ENCODE results near the gene KRTAP4-16.
"Not testable (repeated sequence)": the region's sequence is repeated elsewhere in the genome, so short reads cannot be mapped to it uniquely, and the experiment has no call there.

KRTAP4-16 gene

GRCh38 chr17:41064301-41064700 is 37.7 kb downstream of the KRTAP4-16 start:
- Histone ChIP-seq H3K9me3 (ENCODE audit: low read depth, low read length) (no peaks in the 10 kb centered on the region), H3K27ac (no peak overlapping the region), H3K9ac (ENCODE audit: insufficient read length) (no peak overlapping the region), H3K4me3 (no peak overlapping the region), H3K36me3 (ENCODE audit: insufficient read depth, low read length) (no peaks in the 10 kb centered on the region)
- no peak for DNase-seq (ENCODE audit: low read depth, low spot score)
- TF ChIP-seq FOXP2 (optimal IDR thresholded peaks at IDR 0.05; ENCODE audit: control extremely low read depth, extremely low read length, insufficient read depth) (no peak), POLR2AphosphoS5 (IDR thresholded peaks at IDR 0.05; ENCODE audit: borderline replicate concordance, low read depth, low read length) (no peak), EZH2 (IDR thresholded peaks at IDR 0.05) (no peak)

GRCh38 chr17:41063449-41063848 is 38.6 kb downstream of the KRTAP4-16 start:
- Histone ChIP-seq H3K4me3 (no peak overlapping the region), H3K9ac (ENCODE audit: insufficient read length) (no peak overlapping the region), H3K9me3 (ENCODE audit: low read depth, low read length) (no peaks in the 10 kb centered on the region), H3K27ac (no peak overlapping the region), H3K36me3 (ENCODE audit: insufficient read depth, low read length) (no peaks in the 10 kb centered on the region)
- no peak for TF ChIP-seq EZH2 (IDR thresholded peaks at IDR 0.05)
- TF ChIP-seq POLR2AphosphoS5 (IDR thresholded peaks at IDR 0.05; ENCODE audit: borderline replicate concordance, low read depth, low read length): no peak
- no peak for TF ChIP-seq FOXP2 (optimal IDR thresholded peaks at IDR 0.05; ENCODE audit: control extremely low read depth, extremely low read length, insufficient read depth)
- no peak for DNase-seq (ENCODE audit: low read depth, low spot score)

GRCh38 chr17:41061964-41062363 is 40.0 kb downstream of the KRTAP4-16 start:
- Histone ChIP-seq H3K4me3 (no peak overlapping the region), H3K9ac (ENCODE audit: insufficient read length) (no peak overlapping the region), H3K9me3 (ENCODE audit: low read depth, low read length) (no peaks in the 10 kb centered on the region), H3K36me3 (ENCODE audit: insufficient read depth, low read length) (no peaks in the 10 kb centered on the region), H3K27ac (peak overlapping the region; percentile 56; the same call in 1 of the 2 replicates)
- TF ChIP-seq FOXP2 (optimal IDR thresholded peaks at IDR 0.05; ENCODE audit: control extremely low read depth, extremely low read length, insufficient read depth) (no peak), EZH2 (IDR thresholded peaks at IDR 0.05) (no peak)
- DNase-seq (ENCODE audit: low read depth, low spot score): no peak

GRCh38 chr17:41060052-41060604 is 41.9 kb downstream of the KRTAP4-16 start, which contains the start of gene KRTAP2-3:
KRTAP2-3 (minus strand) TSS chr17:41060114; CDS start chr17:41060050, 64 bp downstream.
- no peak for DNase-seq (ENCODE audit: low read depth, low spot score)
- Histone ChIP-seq H3K36me3 (ENCODE audit: insufficient read depth, low read length) (no peaks in the 10 kb centered on the region), H3K4me3 (no peak within 1 kb of the TSS), H3K9ac (ENCODE audit: insufficient read length) (peak within 1 kb of the TSS; percentile 25), H3K9me3 (ENCODE audit: low read depth, low read length) (no peaks in the 10 kb centered on the region), H3K27ac (no peak within 1 kb of the TSS)
- TF ChIP-seq FOXP2 (optimal IDR thresholded peaks at IDR 0.05; ENCODE audit: control extremely low read depth, extremely low read length, insufficient read depth) (no peak), POLR2AphosphoS5 (IDR thresholded peaks at IDR 0.05; ENCODE audit: borderline replicate concordance, low read depth, low read length) (no peak), EZH2 (IDR thresholded peaks at IDR 0.05) (no peak)

GRCh38 chr17:41059276-41060051 is 42.5 kb downstream of the KRTAP4-16 start:
- H3K9ac ChIP-seq (ENCODE audit: insufficient read length): peak overlapping the region; percentile 25

DNA sequence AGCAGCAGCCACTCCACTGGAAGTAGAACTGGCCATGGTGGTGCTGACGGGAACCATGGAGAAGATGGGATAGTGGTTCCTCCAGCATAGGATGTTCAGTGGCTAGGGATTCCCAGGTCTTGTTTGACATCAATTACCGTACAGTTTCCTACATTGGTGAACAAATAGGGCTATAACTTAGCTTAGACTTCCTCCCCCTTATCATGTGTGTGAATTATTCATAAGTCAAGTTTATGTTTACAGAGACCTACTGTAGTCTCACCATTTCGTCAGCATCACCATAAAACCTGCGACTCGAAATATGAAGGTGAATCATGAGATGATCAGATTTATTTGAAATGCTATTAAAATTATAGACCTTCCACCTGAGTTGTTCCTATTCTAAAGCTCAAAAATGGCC is 43.3 kb downstream of the KRTAP4-16 start:
- DNase-seq (ENCODE audit: low read depth, low spot score): no peak
- TF ChIP-seq POLR2AphosphoS5 (IDR thresholded peaks at IDR 0.05; ENCODE audit: borderline replicate concordance, low read depth, low read length) (no peak), EZH2 (IDR thresholded peaks at IDR 0.05) (no peak), FOXP2 (optimal IDR thresholded peaks at IDR 0.05; ENCODE audit: control extremely low read depth, extremely low read length, insufficient read depth) (no peak)
- Histone ChIP-seq H3K27ac (no peak overlapping the region), H3K4me3 (no peak overlapping the region), H3K36me3 (ENCODE audit: insufficient read depth, low read length) (no peaks in the 10 kb centered on the region), H3K9me3 (ENCODE audit: low read depth, low read length) (no peaks in the 10 kb centered on the region), H3K9ac (ENCODE audit: insufficient read length) (no peak overlapping the region)

More at GRCh38 chr17:41059276-41060051, 42.5 kb downstream of the KRTAP4-16 start:
- DNase-seq (ENCODE audit: low read depth, low spot score); H3K27ac ChIP-seq; H3K4me3 ChIP-seq; H3K9me3 ChIP-seq (ENCODE audit: low read depth, low read length); H3K36me3 ChIP-seq (ENCODE audit: insufficient read depth, low read length): not testable (repeated sequence)

GRCh38 chr17:41057547-41057946 is 44.5 kb downstream of the KRTAP4-16 start:
- no peak for DNase-seq (ENCODE audit: low read depth, low spot score)
- H3K27ac ChIP-seq: no peak overlapping the region
- H3K36me3 ChIP-seq (ENCODE audit: insufficient read depth, low read length): no peaks in the 10 kb centered on the region
- H3K4me3 ChIP-seq: no peak overlapping the region
- H3K9me3 ChIP-seq (ENCODE audit: low read depth, low read length): peaks cover 3% of the 10 kb centered on the region; the same call in 1 of the 2 replicates
- H3K9ac ChIP-seq (ENCODE audit: insufficient read length): no peak overlapping the region
- TF ChIP-seq EZH2 (IDR thresholded peaks at IDR 0.05): no peak
- no peak for TF ChIP-seq FOXP2 (optimal IDR thresholded peaks at IDR 0.05; ENCODE audit: control extremely low read depth, extremely low read length, insufficient read depth)
- TF ChIP-seq POLR2AphosphoS5 (IDR thresholded peaks at IDR 0.05; ENCODE audit: borderline replicate concordance, low read depth, low read length): no peak

DNA sequence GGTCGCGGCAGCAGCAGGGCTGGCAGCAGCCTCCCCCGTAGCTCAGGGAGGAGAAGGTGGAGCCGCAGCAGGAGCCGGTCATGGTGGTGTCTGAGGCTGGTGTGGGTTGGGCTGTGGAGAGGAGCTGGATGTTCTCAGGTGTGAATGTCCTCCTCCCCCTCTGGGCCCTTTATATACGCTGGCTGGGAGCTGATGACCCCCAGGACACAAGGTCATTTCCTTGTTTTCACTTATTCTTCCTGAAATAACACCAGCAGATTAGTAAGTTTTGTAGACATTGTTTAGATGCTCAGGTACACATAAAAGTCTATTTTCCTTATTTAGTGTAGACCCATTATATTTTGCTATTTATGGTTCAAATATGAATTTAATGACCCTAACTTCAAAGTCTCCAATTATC is 46.9 kb downstream of the KRTAP4-16 start, which contains the start of gene KRTAP2-2:
Gene KRTAP2-2 (minus strand): TSS at position 101 of the 400 bp plus-strand sequence. CDS start 19 bp downstream, at position 82.
- not testable (repeated sequence) for H3K36me3 ChIP-seq (ENCODE audit: insufficient read depth, low read length); H3K27ac ChIP-seq; DNase-seq (ENCODE audit: low read depth, low spot score); H3K9ac ChIP-seq (ENCODE audit: insufficient read length); H3K9me3 ChIP-seq (ENCODE audit: low read depth, low read length); H3K4me3 ChIP-seq

GRCh38 chr17:41054556-41054955 is 47.5 kb downstream of the KRTAP4-16 start:
- not testable (repeated sequence) for H3K9ac ChIP-seq (ENCODE audit: insufficient read length); H3K9me3 ChIP-seq (ENCODE audit: low read depth, low read length); H3K36me3 ChIP-seq (ENCODE audit: insufficient read depth, low read length); H3K4me3 ChIP-seq; H3K27ac ChIP-seq; DNase-seq (ENCODE audit: low read depth, low spot score)

Data from SK-N-MC (cell line).